Activated naive CD4-positive, alpha-beta T cell treated with anti-CD3 and anti-CD28 coated beads, Interleukin-2, amount 50 U/mL, for 24 hours (primary cell): ENCODE data around the gene GASK1A.
"Not testable (repeated sequence)": the region's sequence is repeated elsewhere in the genome, so short reads cannot be mapped to it uniquely, and the experiment has no call there.

Experiments
- H3K27ac Mint-ChIP-seq: one replicate; pipeline ENCODE4 v1.8.0; 2021; ENCODE audit warnings: mild to moderate bottlenecking, mixed read lengths
- H3K27me3 Mint-ChIP-seq: one replicate; pipeline ENCODE4 v1.8.0; 2021; ENCODE audit warnings: mixed read lengths
- H3K36me3 Mint-ChIP-seq: one replicate; pipeline ENCODE4 v1.8.0; 2021; ENCODE audit warnings: mixed read lengths
- H3K4me1 Mint-ChIP-seq: one replicate; pipeline ENCODE4 v1.8.0; 2021; ENCODE audit warnings: mixed read lengths
- H3K4me3 Mint-ChIP-seq: one replicate; pipeline ENCODE4 v1.8.0; 2021; ENCODE audit warnings: mild to moderate bottlenecking, mixed read lengths
- H3K9me3 Mint-ChIP-seq: one replicate; pipeline ENCODE4 v1.8.0; 2021; ENCODE audit warnings: mixed read lengths

The GASK1A gene

DNA sequence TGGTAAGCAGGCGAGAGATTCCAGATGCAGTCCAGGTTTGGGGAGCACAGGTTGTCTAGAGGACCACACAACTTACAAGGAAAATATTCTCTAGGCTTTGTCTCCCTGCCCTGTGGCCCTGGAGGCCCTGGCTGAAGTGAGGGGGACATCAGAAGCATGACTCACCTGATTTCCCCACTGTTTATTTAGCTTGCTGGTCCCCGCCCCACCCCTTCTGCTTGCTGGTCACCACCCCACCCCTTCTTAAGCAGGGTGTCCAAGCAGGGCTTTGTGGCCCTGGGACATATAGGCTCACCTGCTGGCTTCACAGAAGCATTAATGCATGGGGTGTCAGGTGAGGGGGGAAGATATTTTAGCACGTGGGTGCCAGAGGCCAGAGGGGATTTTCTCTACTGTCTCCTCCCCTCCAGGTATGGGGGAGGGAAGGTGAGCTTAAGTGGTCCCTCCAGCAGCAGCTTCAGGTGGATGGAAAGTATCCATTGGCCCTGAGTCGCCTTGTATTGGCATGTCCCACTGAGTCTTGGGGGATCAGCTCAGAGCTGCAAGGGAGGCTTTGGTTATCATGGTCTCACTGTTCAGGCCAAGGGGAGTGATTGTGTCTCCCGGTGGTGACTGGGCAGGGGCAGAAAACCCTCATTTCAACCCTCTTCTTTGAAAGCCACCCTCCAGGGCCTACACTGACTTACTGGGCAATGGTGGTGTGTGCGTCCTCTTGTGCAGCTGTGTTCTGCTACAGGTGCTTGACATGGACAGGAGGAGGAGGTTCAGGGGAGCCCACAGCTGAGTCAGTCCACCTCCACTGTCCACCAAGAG, 49.8 kb downstream of the GASK1A start:
- Mint-ChIP-seq H3K27ac (no peak overlapping the region), H3K9me3 (no peaks in the 10 kb centered on the region), H3K27me3 (no peaks in the 10 kb centered on the region), H3K4me3 (no peak overlapping the region), H3K36me3 (no peaks in the 10 kb centered on the region), H3K4me1 (peaks cover 14% of the 10 kb centered on the region)

DNA sequence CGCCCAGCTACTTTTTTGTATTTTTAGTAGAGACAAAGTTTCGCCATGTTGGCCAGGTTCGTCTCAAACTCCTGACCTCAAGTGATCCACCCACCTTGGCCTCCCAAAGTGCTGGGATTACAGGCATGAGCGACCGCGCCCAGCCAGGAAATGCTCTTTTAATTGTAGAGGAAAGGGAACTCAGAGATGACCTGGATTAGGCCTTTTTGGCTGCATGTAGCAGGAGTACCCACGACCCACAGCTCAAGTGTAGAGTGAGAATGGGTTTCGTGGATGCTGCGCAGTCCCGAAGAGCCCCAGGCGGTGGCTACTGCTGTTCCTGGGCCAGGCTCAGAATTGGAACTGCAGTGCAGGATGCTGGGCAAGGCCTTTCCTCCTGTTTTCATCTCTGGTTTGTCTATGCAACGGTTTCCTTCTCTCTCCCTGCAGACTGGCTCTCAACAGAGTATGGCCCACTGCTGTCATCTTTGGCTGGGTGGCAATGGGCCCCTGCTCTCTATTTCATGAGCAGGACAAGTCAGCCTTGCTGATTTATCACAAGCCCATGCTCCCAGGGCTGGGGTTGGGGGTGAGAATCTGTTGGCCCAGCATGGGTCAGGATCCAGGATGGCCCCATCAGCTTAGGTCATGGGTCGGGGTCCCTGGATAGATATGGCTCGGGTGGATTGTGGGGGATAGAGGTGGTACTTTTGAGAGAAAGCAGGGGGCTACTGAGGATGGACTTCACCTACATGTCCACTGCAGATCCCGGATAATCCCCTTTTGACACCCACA, 51.2 kb downstream of the GASK1A start:
- Mint-ChIP-seq H3K27me3 (no peaks in the 10 kb centered on the region), H3K27ac (no peak overlapping the region), H3K4me1 (peaks cover 14% of the 10 kb centered on the region)

DNA sequence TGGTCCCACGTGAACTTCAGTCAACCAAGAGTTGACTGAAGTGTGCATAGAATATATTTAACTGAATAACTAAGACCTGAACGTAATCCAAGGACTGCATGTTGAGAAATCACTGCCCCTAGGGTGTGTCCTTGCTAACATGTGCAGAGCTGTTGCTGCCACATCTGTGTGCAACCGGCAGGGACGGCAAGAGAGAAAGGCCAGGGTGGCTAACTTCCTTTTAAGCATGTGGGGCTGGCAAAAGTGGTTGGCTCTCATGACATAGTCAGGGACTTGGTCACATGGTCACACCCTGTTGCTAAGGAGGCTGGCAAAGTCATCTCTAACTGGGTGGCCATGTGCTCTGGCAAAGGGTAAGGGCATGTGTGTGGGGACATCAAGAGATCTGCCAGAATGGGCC, 52.4 kb downstream of the GASK1A start:
- H3K27me3 Mint-ChIP-seq = no peaks in the 10 kb centered on the region
- H3K9me3 Mint-ChIP-seq = no peaks in the 10 kb centered on the region
- H3K27ac Mint-ChIP-seq = no peak overlapping the region
- H3K36me3 Mint-ChIP-seq = no peaks in the 10 kb centered on the region
- no peak overlapping the region for H3K4me3 Mint-ChIP-seq
- H3K4me1 Mint-ChIP-seq = peaks cover 15% of the 10 kb centered on the region

More for the DNA sequence above, 51.2 kb downstream of the GASK1A start:
- Mint-ChIP-seq H3K36me3 (no peaks in the 10 kb centered on the region), H3K9me3 (no peaks in the 10 kb centered on the region), H3K4me3 (no peak overlapping the region)

DNA sequence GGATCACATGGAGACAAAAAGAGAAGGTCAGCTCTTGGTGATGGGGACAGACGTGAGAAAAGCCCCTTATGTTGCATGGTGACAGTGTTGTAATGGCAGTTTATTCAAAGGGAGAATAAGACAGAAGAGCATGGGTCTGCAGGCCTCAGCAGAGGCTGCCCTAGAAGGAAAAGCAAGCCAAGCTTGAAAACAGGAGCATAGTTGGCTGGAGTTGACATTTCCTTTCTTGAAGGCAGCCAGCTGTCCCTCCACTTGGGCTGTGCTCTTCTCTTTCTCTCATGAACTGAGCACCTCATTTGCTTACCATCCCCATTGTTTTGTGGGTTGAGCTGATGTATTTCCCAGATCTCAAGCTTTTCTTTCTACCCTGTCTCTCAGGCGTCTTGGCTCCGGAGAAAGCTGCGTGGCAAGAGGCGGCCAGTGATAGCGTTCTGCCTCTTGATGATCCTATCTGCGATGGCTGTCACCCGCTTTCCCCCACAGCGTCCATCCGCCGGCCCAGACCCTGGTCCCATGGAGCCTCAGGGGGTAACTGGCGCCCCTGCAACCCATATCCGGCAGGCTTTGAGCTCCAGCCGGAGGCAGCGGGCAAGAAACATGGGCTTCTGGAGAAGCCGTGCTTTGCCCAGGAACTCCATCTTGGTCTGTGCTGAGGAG, 52.9 kb downstream of the GASK1A start:
- Mint-ChIP-seq H3K9me3 (no peaks in the 10 kb centered on the region), H3K27me3 (no peaks in the 10 kb centered on the region), H3K4me1 (peaks cover 19% of the 10 kb centered on the region), H3K27ac (no peak overlapping the region), H3K36me3 (no peaks in the 10 kb centered on the region), H3K4me3 (no peak overlapping the region)

DNA sequence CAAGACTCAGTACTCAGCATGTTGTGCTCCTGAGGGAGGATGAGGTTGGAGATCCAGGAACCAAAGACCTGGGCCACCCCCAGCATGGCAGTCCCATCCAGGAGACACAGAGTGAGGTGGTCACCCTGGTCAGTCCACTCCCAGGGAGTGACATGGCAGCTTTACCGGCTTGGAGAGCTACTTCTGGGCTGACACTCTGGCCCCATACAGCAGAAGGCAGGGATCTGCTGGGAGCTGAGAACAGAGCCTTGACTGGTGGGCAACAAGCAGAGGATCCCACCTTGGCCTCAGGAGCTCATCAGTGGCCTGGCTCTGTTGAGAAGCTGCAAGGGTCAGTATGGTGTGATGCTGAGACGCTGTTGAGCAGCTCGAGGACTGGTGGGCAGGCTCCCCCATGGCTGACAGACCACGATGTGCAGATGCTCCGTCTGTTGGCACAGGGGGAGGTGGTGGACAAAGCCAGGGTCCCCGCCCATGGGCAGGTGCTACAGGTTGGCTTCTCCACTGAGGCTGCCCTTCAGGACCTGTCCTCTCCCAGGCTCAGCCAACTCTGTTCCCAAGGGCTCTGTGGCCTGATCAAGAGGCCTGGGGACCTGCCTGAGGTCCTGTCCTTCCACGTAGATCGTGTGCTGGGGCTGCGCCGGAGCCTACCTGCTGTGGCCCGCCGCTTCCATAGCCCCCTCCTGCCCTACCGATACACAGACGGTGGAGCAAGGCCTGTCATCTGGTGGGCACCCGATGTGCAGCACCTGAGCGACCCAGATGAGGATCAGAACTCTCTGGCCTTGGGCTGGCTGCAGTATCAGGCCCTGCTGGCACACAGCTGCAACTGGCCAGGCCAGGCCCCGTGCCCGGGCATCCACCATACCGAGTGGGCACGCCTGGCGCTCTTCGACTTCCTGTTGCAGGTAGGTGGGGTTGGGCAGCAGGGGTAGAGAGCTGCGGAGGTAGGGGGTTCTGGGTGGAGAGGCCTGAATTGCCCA, 53.8 kb downstream of the GASK1A start:
- Mint-ChIP-seq H3K27me3 (no peaks in the 10 kb centered on the region), H3K36me3 (no peaks in the 10 kb centered on the region), H3K27ac (no peak overlapping the region), H3K9me3 (no peaks in the 10 kb centered on the region), H3K4me1 (peaks cover 23% of the 10 kb centered on the region), H3K4me3 (no peak overlapping the region)

DNA sequence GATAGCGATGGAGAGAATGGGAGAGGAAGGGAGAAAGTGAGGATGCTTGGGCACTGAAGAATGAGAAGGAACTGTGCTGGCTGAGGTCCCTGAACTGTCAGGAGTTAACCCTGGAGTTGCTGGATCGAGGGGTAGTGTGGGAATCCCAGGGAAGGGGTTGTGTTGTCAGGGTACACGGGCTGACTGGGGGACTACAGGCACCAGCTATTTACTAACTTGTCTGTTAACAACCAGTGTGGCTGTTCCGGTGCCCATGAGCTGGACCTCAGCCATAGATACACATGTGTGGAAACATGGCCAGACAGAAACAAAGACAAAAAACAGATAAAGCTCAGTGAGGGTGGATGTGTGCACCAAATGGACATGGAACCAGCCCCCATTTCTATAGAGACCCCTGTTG, 55.1 kb downstream of the GASK1A start:
- Mint-ChIP-seq H3K36me3 (no peaks in the 10 kb centered on the region), H3K27ac (no peak overlapping the region), H3K4me3 (no peak overlapping the region), H3K27me3 (no peaks in the 10 kb centered on the region), H3K4me1 (peaks cover 29% of the 10 kb centered on the region), H3K9me3 (no peaks in the 10 kb centered on the region)

DNA sequence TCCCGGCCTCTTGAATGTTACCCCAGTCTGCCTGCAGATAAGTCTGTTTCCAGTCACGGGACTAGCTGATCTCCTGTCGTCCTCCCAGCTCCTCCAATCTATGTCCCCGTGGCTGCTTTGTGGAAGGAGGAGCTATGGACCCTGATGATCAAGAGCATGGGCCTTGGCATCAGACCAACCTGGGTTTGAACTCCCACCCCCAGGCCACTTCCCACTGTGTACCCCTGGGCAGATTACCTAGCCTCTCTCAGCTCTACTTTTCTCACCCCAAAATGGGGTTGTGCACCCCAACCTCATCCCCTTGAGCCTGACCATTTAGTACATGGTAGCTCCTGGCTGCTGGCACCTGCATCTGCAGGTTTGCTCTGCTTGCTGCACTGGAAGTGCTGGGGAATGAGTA, 55.8 kb downstream of the GASK1A start:
- no peak overlapping the region for H3K4me3 Mint-ChIP-seq
- H3K36me3 Mint-ChIP-seq = no peaks in the 10 kb centered on the region
- peak overlapping the region; percentile 42 for H3K27ac Mint-ChIP-seq
- no peaks in the 10 kb centered on the region for H3K9me3 Mint-ChIP-seq
- peaks cover 22% of the 10 kb centered on the region for H3K4me1 Mint-ChIP-seq
- H3K27me3 Mint-ChIP-seq = no peaks in the 10 kb centered on the region

DNA sequence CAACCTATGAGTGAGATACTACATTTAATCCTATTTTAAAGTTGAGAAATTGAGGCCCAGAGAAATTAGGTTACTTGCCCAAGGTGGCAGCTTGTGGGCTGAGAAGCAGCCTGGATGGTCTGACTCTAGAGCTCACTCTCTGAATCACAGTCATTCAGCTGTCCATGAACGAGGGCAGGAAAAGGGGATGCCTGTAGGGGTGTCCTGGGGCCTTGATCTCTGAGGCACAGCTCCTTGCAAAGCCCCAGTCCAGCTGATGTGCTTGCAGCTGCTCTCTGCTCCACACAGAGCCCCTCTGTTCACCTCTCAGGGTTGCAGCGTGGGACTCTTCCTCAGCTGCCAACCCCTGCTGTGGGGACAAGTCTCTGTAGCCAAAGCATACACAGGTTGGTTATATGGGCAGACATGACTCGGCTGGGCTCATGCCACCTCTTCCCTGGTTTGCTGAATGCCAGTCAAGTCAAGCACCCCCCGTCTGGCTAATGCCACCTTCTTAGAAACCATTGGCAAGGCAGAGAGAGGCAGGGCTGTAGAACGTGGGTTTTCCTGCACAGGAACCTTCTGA, 56.8 kb downstream of the GASK1A start:
- Mint-ChIP-seq H3K27me3 (no peaks in the 10 kb centered on the region), H3K4me3 (no peak overlapping the region), H3K9me3 (no peaks in the 10 kb centered on the region), H3K27ac (no peak overlapping the region), H3K4me1 (peaks cover 21% of the 10 kb centered on the region), H3K36me3 (no peaks in the 10 kb centered on the region)

DNA sequence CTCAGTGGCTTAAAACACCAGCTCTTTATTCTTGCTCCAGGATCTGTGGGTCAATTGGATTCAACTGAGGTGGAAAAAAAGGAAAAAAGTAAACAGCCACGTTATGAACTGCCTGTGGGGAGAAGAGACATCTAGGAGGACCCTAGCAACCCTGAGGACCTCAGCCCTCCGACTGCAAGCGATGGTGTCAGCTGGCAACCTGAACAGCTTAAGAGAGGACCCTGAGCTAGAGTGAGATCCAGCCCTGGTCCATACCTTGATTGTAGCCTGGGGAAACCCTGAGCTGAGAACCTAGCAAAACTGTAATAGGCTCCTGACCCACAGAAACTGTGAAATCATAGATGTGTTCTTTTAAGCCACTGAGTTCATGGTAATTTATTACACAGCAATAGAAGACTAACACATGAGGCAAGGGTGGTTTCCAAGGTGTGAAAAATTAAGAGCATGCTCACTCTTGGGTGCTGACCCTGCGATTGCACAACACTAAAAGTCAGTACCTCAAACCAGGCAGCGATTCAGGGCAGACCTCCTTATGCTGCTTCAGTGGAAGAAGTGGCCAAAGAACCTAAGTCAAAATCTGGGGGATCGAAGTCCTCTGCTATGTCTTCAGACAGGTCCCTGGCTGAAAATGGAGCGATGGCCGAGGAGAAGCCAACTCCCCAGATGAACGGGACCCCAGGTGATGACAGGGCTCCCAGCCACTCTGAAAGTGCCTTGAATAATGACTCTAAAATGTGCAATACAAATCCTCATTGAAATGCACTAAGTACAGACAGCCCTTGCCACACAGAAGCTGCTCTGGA, 57.7 kb downstream of the GASK1A start:
- Mint-ChIP-seq H3K4me1 (peaks cover 21% of the 10 kb centered on the region), H3K4me3 (no peak overlapping the region), H3K9me3 (no peaks in the 10 kb centered on the region), H3K27me3 (no peaks in the 10 kb centered on the region), H3K27ac (no peak overlapping the region), H3K36me3 (no peaks in the 10 kb centered on the region)

DNA sequence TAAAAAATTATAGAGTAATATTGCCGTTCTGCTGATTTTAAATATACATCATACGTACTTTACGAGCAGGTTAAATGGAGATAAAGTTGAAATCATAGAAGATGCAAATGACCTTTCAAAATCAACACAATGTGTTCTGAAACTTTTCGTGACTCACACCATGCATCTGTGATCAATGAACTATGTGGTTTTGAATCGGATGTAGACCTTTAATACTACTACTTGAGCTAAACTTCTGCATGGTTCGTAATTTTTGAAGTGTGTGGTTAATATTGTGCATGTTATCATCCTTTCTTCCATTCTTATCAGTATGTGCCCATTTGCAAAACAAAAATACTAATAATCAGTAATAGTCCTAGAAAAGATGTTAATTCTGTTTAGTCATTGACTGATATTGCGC, 58.9 kb downstream of the GASK1A start:
- H3K36me3 Mint-ChIP-seq = no peaks in the 10 kb centered on the region
- H3K27me3 Mint-ChIP-seq = no peaks in the 10 kb centered on the region
- H3K27ac Mint-ChIP-seq = peak overlapping the region; percentile 70
- no peaks in the 10 kb centered on the region for H3K9me3 Mint-ChIP-seq
- H3K4me1 Mint-ChIP-seq = peaks cover 21% of the 10 kb centered on the region
- H3K4me3 Mint-ChIP-seq = no peak overlapping the region

DNA sequence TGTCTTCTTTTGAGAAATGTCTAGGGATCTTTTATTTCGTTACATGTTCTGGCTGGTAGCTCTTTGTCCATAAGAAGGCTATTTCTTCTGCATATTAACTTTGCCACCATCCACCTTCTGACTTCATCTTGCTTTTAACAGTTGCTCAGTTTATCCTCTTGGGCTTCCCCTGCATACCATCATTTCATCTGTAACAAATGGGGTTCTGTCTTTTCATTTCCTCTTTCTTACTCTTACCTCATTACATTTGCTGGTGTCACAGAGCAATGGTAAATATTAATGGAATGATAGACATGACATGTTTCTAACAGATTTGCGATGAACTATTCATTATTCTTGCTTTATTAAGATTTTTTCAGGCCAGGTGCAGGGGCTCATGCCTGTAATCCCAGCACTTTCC, 62.4 kb downstream of the GASK1A start:
- no peak overlapping the region for H3K27ac Mint-ChIP-seq
- no peaks in the 10 kb centered on the region for H3K27me3 Mint-ChIP-seq
- H3K9me3 Mint-ChIP-seq = peaks cover 4% of the 10 kb centered on the region
- no peak overlapping the region for H3K4me3 Mint-ChIP-seq
- peaks cover 20% of the 10 kb centered on the region for H3K4me1 Mint-ChIP-seq
- H3K36me3 Mint-ChIP-seq = peaks cover 6% of the 10 kb centered on the region

DNA sequence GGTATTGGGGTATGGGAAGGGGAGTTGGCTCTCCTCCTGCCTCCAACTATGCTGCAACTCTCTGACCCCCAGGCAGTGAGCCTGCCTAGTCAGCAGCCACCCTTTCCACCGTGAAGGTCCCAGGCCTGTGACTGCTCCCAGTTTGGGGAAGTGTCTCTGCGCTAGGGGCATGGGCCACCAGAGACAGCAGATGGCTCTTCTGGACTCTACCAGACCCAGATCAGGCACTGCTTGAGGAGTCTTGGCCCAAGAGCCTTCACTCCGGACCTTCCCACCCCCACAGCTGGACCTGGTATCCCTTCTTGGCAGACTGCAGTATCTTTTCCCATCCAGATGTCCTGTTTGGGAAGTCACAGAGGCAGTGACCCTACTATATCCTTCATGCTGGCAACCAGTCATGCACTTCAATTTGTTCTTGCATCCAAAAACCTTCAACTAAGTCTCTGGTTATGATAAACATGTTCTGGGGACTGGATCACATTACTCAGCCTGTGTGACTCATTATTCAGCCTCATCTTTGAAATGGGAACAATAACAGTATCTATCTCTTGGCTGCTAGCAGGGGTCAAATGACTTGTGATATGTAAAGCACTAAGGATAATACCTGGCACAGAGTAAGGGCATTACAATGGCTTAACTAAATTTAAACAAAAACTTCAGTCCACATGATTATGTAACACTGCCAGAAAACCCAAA, 64.1 kb downstream of the GASK1A start:
- no peaks in the 10 kb centered on the region for H3K27me3 Mint-ChIP-seq
- H3K9me3 Mint-ChIP-seq = peaks cover 12% of the 10 kb centered on the region
- H3K27ac Mint-ChIP-seq = no peak overlapping the region
- H3K36me3 Mint-ChIP-seq = peaks cover 9% of the 10 kb centered on the region
- no peak overlapping the region for H3K4me3 Mint-ChIP-seq
- peaks cover 7% of the 10 kb centered on the region for H3K4me1 Mint-ChIP-seq

DNA sequence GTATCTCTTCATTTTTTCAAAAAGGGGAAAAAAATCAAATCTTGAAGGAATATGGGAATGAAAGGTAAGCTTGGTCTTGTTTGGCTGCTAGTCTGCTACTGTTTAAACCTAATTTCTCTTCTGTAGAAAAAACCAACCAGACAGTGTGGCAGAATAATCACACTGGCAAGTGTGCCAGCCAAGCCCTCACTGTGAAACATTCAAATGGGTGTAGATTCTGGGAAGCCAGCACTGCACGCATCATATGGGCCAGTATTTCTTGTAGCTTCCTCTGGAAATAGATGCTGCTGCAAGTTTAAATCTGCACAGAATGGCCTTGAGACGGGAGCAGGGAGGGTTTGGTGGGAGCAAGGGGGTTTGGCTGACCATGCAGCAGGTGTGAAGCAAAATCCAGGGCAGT, 64.7 kb downstream of the GASK1A start:
- H3K4me3 Mint-ChIP-seq = no peak overlapping the region
- H3K9me3 Mint-ChIP-seq = peaks cover 16% of the 10 kb centered on the region
- no peak overlapping the region for H3K27ac Mint-ChIP-seq
- H3K4me1 Mint-ChIP-seq = peaks cover under 1% of the 10 kb centered on the region
- no peaks in the 10 kb centered on the region for H3K27me3 Mint-ChIP-seq
- peaks cover 13% of the 10 kb centered on the region for H3K36me3 Mint-ChIP-seq

DNA sequence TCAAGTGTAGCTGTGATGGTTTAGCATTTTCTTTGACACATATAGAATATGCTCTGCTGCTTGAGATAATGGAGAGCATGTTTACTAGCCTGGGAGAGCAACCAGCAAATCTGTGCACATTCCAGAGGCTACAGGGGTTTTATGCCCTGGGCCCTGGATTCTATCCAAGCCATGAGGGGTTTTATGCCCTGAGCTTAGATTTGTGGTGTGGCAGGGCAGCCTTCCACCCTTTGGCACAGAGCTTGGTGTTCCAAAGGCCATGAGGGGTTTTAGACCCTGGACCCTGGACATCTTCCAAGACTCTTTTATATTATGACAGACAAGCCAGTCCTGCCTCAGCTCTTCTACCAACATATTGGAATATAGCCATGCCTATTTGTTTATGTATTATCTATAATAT, 66.0 kb downstream of the GASK1A start:
- peaks cover 21% of the 10 kb centered on the region for H3K9me3 Mint-ChIP-seq

More for the DNA sequence above, 66.0 kb downstream of the GASK1A start:
- peaks cover 14% of the 10 kb centered on the region for H3K36me3 Mint-ChIP-seq
- not testable (repeated sequence) for H3K4me1 Mint-ChIP-seq, H3K27me3 Mint-ChIP-seq, H3K4me3 Mint-ChIP-seq, H3K27ac Mint-ChIP-seq
